Measurements from ENCODE around the gene SASH3.
A peak's percentile ranks its signal among the peaks of the same experiment; 100 is the strongest.

Gene SASH3

DNA sequence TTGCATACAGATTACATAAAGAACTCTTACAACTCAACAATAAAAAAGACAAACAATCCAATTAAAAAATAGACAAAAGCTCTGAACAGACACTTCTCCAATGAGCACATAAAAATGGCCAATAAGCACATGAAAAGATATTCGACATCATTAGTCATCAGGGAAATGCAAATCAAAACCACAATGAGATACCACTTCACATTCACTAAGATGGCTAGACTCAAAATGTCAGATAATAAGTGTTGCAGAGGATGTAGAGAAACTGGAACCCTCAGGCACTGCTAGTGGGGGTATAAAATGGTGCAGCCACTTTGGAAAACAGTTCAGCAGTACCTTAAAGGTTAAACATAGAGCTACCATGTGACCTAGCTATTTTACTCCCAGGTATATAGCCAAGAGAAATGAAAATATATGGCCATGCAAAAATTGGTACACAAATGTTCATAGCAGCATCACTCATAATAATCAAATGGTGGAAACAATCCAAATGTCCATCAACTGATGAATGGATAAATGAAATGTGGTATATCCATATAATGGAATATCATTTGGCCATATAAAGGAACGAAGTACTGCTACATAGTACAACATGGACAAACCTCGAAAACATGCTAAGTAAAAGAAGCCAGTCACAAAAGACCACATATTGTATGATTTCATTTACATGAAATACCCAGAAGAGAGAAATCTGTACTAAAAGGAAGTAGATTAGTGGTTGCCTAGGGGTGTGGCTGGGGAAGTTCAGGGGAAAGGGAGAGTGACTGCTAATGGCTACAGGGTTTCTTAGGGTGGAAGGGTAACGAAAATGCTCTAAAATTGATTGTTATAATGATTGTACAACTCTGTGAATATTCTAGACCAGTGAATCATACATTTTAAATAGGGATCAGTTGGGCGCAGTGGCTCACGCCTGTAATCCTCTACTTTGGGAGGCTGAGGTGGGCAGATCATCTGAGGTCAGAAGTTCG, 29.4 kb downstream of the SASH3 start:
- no peak for TF ChIP-seq CTCF (conservative IDR thresholded peaks at IDR 0.05; ENCODE audit: low read depth, low read length)
- H3K4me3 ChIP-seq (ENCODE audit: low read depth, low read length), result no peak overlapping the region
- peak; percentile 30 for DNase-seq (ENCODE audit: low read depth)

DNA sequence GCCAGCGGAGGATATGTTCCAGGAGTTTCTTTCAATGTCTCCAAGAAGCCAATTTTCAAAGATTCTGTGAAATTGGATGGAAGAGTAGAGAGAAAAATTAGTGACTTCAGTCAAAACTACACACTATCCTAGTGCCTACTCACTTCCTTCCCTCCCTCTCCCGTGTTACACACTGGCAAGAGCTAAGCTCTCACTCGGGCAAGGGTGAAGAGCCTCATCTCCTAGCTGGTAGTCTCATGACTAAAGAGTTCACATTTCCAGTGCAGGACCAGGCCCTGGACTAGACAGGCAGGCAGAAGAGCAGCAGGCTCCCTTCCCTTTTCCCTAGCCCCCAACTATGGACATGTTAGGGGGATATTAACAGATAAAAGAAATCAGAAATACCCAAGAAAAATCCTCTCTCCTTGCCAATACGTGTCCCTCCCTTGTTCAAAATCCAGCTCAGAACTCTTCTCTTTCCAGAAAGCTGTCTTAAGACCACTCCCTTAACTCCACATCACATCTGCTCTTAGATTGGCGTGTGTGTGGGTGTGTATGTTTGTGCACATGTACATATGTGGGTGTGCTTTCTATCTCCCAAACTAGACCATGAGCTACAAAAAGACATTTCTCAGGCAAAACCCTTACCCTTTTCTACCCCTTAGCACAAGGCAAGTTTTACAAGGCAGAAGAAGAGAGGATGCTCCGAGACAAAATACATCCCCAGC, 34.1 kb downstream of the SASH3 start:
- no peak overlapping the region for H3K4me3 ChIP-seq (ENCODE audit: low read depth, low read length)
- no peak for DNase-seq (ENCODE audit: low read depth)
- TF ChIP-seq CTCF (conservative IDR thresholded peaks at IDR 0.05; ENCODE audit: low read depth, low read length), result no peak

GRCh38 chrX:129818123-129818522, 38.4 kb downstream of the SASH3 start:
- no peak for TF ChIP-seq CTCF (conservative IDR thresholded peaks at IDR 0.05; ENCODE audit: low read depth, low read length)
- DNase-seq (ENCODE audit: low read depth), result no peak
- no peak overlapping the region for H3K4me3 ChIP-seq (ENCODE audit: low read depth, low read length)

DNA sequence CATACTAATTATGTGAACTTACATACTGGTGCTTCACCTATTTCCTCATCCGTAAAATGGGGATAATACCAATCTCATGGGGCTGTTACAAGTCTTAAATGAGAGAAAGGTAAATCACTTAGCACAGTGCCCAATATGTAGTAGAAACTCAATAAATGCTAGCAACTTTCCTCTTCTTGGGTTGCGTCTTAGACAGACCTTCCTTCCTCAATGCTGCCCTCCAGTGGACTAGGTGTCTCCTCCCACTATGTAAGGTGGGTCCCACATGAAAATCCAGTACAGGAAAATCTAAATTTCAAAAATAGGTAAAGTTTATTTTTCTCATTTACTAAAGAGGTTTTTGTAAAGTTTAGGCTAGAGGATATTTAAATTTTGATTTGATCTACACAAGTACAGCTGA, 43.4 kb downstream of the SASH3 start:
- peak; percentile 67 for TF ChIP-seq CTCF (conservative IDR thresholded peaks at IDR 0.05; ENCODE audit: low read depth, low read length)
- DNase-seq (ENCODE audit: low read depth), result peak; percentile 66

DNA sequence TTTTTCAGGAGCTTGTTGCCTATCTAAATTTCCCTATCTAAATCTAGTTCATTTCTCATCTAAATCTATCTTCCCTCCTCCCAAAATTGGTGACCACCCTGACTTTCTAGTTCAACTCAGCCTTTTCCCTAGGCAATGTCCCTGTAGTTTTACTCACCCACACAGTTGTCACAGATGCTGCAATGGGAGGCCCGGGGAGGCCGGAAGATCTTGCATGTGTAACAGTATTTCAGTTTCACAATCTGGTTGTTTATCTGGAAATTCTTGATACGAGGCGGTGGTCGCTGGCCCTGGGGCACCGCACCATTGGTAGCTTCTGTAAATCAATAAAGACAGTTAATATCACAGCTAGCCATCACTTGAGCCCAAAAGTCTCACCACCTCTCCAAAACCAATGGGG, 43.8 kb downstream of the SASH3 start:
- DNase-seq (ENCODE audit: low read depth), result no peak
- no peak for TF ChIP-seq CTCF (conservative IDR thresholded peaks at IDR 0.05; ENCODE audit: low read depth, low read length)
- H3K4me3 ChIP-seq (ENCODE audit: low read depth, low read length), result no peak overlapping the region

More for the DNA sequence above, 43.4 kb downstream of the SASH3 start:
- no peak overlapping the region for H3K4me3 ChIP-seq (ENCODE audit: low read depth, low read length)

DNA sequence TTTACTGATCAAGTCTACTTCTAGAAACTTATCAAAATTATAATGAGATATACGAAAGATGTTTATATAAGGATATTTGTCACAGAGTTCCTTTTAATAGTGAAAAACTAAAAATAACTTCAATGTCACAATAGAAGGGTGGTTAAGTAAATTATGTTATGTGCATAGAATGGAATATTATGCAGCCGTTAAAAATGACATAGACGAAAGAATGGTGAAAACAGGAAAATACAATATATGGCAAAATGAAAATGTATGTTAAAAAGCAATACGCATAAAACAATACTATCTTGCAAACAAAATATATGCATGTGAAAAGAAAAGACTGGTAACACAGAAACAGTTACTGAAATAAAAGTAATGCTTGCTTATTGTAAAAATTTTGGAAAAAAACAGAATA, 44.9 kb downstream of the SASH3 start:
- H3K4me3 ChIP-seq (ENCODE audit: low read depth, low read length), result no peak overlapping the region
- TF ChIP-seq CTCF (conservative IDR thresholded peaks at IDR 0.05; ENCODE audit: low read depth, low read length), result no peak
- no peak for DNase-seq (ENCODE audit: low read depth)

All from choroid plexus epithelial cell (primary cell).